Gastrocnemius medialis (tissue), 4 donors: Measurements from ENCODE around the gene ATOSA.

Experiments used
- CTCF ChIP-seq, 5 experiments: fragments of 450-650 bp in 3 of 5; fragments of 200-600 bp in 2 of 5; sonication (generic) in 2 of 5; IDR thresholded peaks in 4 of 5; conservative IDR thresholded peaks in 1 of 5; 1 replicate in 4 of 5; 2 replicates in 1 of 5; pipeline ENCODE4 v1.5.1; 2016 to 2019; ENCODE audit warnings: antibody characterized with exemption in 5 of 5, mild to moderate bottlenecking in 3 of 5, moderate library complexity in 3 of 5
- POLR2A ChIP-seq, 2 donors: fragments of 450-650 bp; IDR thresholded peaks; one replicate each; pipeline ENCODE4 v1.6.1; 2017; ENCODE audit warnings: antibody characterized with exemption in 2 of 2, mild to moderate bottlenecking in 2 of 2, moderate library complexity in 2 of 2

GRCh38 chr15:52699457-52699856 is 20.3 kb upstream of the ATOSA start:
- no peak for TF ChIP-seq CTCF (IDR thresholded peaks at IDR 0.05 in 4 of 5, conservative IDR thresholded peaks at IDR 0.05 in 1 of 5)
- no peak for TF ChIP-seq POLR2A (IDR thresholded peaks at IDR 0.05)
